GM19023 (cell line): ENCODE results near the gene SH3RF1.

Source experiments
- ATAC-seq: cut with Tn5 transposase; IDR thresholded peaks from one replicate; pipeline ENCODE4 v1.9.1; 2021; ENCODE audit warnings: mild to moderate bottlenecking, moderate library complexity; ENCODE audit not compliant: unreplicated experiment

Gene SH3RF1

DNA sequence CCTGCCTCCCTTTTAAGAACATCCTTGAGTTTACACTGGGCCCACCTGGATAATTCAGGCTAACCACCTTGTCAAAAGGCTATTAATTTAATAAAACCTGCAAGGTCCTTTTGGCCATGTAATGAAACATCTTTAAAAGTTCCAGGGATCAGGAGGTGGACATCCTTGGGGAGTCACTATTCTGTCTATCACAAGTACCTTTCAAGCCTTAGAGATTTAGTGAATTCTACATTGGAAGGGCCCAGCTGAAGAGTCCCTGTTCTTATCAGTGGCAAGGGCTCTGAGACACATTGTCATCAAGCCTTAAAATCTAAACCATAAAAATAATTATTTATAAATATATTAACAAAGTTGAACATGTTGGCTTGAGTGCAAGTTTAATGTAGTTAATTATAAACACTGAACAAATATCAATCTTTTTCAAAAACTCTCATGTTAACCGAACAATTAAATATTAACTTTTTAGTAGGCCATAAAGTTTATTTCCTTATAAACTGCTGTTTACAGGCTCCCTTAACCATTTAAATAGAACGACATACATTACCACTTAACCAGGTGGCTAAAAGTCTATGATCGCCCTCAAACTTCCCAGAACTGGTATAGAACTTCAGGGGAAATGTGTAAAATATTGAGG is 156.3 kb downstream of the SH3RF1 start:
- no peak for ATAC-seq

DNA sequence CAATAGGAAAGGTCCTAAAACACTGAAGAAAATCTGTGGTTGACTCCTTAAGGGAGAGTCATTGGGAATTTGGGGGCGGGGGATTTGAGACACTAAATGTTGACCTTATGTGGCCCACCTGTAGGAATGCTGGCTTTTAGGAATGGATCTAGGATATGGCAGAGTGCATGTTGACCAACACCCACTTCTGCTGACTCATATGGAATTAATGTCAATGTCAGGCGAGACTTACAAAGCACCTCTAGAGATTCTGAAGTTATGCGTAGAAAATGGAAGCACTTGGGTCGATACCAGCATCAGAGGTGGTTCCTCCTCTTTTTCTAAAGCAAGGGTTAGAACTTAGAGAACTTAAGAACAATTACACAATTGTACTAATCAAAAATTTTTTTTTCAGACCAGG is 160.1 kb downstream of the SH3RF1 start:
- no peak for ATAC-seq

DNA sequence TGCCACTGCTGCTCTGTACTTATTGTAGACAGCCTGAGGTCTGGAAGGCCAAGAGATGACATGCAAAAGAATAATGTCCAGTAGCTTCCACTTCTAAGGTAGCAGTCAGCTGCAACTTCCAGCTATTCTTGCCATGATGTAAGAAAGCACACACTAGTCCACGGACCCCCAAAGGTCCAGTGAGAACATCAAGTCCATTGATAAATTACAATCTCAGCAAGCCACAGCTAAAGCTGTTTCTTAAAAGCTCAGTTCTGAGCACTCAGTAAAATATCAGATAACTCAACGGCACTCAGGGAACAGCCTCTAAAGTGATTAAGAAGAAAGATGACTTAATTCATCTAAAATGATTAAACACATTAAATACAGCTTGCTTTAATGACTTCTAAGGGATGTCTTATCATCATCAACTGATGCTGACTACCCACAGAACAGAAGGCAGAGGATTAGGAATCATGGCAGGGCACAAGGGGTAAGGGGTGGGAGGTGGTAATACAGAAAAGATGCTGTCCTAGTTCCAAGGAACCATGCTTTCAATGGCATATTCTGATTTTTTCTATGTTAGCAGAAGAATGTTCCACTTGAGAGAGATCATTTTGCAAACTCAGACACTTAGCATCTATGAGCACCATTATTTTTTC is 161.6 kb downstream of the SH3RF1 start:
- ATAC-seq, result no peak

DNA sequence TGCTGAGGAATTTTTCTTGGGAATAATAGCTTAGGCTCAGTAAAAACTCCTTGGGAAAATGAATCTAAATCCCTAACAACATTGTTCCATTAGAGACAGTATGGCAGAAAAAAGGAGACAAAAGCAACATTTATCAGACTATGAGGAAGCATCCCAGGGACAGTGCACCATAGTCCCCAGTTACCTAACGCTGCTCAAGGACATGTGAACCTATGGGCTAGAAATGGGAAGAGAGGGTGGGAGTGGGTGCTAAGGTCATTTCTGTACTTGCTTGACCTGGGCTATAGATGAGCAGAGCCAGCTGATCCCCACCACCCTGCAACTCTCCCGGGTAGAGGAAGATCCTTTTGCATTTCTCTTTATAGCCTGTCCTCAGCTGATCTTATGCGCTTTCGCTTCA is 162.5 kb downstream of the SH3RF1 start:
- ATAC-seq, result no peak

DNA sequence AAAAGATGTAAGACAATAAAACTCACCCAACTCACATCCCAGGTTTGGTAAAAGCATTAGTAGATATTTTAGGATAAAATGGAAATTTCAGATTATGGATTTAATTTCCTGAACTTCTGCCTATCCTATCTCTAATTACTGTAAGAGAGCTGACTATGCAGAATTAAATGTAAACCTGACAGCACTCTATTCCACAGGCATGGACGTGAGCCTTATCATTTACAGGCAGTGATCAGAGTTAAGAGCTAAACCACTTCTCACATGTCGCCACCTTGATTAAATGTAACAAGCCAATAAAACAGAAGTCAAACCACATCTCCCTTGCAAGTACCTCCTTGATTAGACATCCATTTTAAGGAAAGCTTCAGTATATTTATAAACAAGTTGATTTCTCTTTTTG is 163.2 kb downstream of the SH3RF1 start:
- ATAC-seq, result no peak

DNA sequence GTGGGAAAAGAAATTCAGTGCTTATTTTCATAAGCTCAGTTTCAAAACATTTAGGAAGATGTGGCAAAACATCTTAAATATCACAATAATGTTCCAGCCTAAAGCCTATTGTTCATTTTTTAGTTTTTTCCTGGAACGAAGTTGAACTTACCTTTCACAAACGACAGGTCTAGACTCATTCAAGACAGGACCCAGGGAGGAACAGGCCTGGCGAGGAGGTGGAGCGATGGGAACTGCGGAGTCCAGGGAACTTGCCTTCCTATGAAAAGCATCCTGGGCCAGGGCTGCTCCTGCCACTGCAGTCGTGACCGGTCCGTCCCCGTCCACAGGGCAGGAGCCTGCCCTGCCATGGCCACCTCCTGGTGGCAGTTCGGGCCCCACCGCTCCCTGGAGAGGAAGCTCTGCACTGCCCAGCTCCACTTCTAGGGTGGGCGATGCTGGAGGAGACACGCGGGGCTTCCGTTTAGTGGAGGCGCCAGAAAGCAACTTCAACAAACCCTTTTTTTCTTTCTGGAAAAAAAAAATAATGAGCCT is 164.0 kb downstream of the SH3RF1 start:
- no peak for ATAC-seq

DNA sequence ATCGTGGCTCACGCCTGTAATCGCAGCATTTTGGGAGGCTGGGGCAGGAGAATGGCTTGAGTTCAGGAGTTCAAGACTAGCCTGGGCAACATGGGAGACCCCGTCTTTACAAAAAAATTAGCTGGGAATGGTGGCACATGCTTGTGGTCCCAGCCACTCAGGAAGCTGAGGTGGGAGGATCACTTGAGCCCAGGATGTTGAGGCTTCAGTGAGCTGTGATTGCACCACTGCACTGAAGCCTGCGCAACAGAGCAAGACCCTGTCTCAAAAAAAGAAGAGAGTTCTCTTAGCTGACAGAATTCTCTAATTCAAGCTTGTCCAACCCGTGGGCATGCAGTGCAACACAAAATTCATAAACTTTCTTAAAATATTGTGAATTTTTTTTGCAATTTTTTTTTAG is 165.1 kb downstream of the SH3RF1 start:
- no peak for ATAC-seq

DNA sequence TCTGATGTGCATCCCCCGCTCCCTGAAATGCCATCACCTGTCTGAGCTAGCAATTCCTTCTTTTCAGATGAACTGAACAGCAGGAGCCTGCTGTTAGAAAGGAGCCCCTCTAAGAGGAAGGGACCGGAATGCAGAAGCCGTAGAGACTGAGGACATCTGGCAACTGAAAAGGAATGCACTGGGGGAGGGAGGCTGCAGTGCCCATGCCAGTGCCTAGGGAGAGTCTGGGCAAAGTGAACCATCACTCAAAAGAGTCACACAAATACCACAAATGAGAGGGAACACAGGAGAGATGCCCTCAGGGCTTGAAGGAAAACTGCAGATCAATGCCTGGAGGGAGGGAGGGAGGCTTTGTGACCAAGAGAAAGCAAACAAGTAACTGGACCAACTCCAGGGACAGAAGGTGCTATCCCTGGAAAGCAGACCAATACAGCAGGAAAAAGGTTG is 166.8 kb downstream of the SH3RF1 start:
- no peak for ATAC-seq

DNA sequence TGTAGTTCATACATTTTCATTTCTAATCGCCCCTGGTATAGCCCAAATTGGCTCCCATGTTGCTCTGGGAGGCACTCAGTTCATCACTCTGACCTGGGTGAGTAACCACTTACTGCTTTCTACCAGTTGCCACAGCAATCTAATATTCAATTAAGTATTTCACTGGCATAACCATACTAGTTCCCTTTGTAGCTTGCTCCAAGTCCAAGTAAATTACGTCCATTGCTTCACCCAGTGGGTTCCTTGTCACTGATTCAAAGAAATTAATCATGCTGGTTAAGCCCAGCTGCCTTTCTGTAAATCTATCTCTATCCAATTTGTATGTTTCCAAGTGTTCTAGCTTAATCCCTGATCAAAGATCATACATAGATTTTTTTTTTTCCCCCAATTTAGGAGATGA is 168.7 kb downstream of the SH3RF1 start:
- no peak for ATAC-seq

DNA sequence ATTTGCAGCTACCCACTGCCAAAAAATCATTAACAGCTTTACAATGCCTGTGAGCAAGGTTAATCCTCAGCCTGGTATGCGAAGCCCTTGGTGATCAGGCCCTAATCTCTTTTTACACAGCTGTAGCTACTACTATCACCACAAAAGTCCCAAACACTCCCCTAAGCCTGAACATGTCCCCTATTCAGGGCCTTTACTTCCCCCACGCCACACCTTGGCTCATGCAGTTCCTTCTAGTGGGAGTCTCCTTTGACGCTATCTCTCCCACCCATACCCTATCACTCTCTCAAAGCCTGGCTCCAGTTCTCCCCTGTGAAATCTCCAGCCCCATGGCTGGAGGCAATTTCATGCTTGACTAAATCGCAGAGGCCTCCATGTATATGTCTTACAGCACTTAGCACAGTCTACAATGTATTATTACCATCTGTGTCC is 170.1 kb downstream of the SH3RF1 start:
- ATAC-seq, result peak; percentile 11

DNA sequence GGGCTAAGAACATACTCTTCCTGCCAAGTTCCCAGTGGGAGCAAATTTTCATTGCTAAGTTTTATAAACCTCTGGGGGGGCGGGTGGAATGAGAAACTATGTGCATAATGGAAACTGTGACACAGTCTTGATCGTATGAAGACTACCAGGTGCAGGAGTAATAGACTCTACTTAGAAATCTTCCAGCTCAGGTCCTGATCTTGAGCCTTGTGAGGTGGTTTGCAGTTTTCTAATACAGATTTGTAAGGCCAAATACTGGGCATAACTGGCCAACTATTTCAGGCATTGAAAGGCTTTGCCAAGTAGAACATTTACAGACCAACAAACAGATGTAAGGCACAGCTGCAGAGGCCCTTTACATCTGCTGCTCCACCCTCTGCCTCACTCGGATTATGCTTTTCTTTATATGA is 171.0 kb downstream of the SH3RF1 start:
- ATAC-seq, result peak; percentile 53

DNA sequence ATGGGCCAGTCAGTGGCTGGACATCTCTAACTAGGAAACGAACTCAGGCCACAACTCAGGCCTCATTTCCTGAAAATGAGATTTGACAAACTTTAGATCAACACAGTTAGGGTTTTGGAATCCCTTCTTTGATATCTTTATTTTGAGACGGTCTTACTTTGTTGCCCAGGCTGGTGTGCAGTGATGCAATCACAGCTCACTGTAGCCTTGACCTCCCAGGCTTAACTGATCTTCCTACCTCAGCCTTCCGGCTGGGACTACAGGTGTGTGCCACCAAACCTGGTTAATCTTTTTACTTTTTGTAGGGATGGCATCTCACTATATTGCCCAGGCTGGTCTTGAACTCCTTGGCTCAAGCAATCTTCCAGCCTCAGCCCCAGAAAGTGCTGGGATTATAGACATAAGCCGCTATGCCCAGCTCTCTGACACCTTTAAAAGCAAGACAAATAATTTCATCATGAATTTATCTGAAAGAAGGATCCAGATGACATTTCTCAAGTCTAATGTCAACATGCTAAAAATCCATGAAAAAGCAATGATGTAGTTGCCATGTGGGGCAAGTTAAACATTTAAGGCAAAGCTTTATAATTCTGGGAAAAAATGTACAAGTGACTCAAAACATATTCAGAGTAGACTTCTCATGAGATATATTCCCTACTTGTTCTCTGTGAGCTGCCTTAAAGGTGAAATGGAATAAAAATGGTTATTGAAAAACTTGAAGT is 171.6 kb downstream of the SH3RF1 start:
- ATAC-seq, result no peak

DNA sequence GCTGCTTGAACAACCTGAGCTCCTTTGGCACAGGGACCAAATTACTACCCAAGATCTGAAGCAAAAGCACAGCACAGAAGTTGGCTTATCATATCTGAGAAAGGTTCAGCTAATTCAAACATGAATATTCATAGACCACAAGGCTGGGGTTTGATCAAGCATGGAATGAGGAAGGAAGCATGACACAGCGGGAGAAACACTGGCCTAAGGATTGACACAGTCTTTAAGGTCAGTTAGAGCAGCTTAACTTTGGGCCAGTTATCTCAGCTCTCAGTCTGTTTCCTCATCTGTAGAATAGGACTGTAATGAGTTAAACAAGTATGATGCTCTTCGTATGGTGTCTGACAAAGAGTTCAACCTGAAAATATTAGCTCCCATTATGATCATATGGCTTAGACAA is 172.2 kb downstream of the SH3RF1 start:
- peak; percentile 35 for ATAC-seq

DNA sequence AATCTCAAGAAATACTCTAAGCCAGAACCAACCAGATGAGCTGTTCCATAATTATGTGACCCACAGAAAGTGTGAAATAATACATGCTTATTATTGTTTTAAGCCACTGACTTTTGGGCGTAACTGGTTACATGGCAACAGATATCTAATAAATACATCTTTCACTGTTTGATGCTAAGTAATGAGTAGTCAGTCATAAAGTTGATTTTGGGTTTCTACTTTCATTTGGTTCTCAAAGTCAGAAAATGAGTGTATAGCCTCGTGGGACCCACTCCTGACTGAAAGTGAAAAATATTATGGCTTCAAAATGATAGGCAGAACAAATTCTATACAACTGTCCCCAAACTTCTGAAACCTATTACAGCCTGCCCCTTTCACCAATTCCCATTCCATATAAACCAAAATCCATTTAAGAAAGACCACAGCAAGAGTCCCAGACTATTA is 172.7 kb downstream of the SH3RF1 start:
- peak; percentile 48 for ATAC-seq

DNA sequence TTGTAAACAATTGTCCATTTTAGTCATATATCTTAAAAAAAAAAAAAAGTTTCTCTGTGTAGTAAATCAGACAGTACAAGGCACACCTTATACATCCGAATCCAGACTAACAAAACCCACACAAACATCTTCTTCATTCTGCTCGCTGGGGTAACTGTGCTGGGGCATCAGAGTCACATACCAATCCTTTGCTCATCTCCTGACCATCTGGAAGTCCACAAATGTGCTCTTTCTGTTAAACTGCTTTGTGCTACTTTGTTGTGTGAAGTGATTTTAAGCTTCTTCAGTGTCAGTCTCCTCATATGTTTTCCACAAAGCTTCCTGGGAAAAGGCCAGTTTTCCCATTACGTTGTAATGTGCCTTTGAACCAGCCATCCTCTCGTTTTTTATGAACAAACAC is 174.5 kb downstream of the SH3RF1 start:
- no peak for ATAC-seq

DNA sequence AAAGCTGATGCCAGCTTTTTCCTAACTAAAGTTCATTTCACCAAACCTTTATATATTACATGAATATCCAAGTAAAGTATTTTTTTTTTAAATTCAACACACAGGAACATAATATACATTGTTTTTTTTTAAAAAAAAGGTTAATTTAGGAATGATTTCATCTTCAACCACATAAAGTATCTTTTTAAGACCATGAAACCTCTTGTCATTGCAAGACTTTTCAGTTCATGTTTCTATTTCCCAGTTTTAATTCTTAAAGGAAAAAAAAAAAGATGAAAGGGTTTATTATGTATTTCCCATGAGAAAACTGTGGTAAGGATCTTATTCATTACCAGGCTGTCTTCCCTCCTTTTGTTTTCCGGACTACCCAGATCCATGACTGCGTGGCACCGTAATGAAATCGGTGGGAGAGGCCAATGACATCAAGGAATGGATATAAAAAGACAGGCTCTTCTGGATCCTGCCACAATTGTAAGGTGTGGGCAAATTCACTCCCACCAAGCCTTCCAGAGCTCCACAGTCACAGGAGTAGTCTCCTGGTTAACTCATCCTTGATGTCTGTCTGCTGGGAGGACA is 176.0 kb downstream of the SH3RF1 start:
- ATAC-seq, result no peak

DNA sequence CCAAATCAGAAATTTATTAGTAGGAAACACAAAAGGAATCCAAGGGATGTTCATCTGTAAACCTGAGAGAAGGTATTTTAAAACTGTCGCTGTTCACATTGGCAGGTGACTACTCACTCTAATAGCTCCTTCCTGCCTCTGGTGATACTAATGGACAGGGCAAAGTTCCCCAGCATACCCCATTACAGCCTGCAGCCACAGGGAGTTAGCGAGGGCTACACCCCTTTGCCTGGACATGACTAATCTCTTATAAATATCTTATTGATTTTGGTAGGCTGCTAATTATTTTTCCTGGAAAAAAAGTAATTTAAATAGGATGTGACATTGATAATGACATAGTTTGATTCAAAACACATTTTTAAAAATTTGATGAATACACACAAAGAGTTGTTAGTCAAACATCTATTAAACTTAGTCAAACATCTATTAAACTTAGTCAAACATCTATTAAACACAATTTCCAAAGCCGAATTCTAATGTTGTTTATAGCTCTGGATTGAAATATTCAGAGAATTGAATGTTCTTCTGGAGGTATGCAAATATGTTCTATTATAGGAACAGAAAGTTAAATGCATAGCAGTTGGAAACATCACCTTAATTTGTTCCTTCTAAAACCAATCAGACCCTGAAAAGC is 177.8 kb downstream of the SH3RF1 start:
- no peak for ATAC-seq

DNA sequence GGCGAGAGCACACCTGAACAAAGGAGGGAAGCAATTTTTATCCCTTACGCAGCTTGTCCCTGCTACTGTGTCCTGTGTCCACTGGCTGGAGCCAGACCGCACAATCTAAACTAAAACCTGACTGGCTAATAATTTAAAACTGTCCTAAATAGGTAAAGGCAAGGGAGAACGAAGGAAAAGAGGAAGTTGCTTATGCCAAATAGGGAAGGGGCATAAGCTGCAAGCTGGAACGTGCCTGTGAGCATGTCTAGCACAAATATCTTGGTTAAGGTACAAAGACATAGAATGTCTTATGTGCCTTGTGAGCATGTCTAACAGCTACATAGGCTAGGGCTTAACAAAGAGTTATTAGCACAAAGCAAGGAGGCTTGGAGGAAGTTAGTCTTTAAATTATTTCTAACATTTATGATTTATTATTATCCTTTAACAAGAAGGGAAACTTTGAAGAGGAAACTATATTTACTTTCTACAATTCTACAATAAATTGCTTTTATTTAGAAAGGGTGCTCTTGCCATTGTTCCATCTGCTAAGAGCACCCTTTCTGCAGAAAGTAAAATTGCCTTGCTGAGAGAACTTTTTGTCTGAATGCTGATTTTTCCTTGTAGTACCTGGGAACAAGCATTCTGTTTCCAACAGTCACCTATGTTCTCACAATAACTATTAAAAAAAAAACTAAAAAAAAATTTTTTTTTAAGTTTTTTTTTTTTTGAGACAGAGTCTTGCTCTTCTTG is 180.1 kb downstream of the SH3RF1 start:
- ATAC-seq, result no peak

DNA sequence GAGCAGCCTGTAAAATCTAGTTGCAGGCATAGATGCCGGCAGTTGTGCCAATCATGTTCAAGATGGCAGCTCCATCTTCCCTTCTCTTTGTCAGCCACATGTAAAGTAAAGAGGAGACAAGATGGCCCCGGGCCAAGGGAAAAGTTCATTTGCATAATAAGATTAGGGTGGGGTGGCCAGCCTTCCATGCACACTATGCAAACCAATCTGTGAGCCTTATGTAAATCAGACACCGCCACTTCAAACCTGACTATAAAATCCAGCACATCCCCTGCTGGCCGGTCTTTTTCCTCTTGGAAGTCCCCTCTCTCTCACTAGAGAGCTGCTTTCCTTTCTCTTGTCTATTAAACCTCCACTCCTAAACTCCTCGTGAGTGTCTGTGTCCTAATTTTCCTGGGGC is 181.8 kb downstream of the SH3RF1 start:
- ATAC-seq, result no peak

DNA sequence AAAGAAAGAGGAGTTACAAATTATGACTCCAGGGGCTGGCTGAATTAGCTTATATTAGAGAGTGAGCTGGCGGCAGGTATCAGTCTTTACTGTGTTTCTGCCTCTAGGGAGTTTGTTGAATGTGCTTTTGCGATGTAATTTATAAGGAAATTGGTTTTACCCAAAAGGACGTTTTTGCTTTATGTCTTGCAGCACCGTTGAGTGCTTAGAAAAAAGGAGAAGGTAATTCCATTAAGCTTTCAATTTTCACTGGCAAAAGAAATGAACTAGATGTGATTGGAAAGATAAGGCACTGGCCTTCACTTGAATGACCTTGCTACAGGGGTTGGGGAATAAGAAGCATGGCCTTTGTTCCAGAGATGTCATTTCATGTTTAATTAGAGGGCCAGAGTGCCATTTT is 185.8 kb downstream of the SH3RF1 start:
- ATAC-seq, result no peak
